ENCODE results near the gene CEP192. TPM values are rescaled to one million over a fixed set of nuclear protein-coding genes. Genes with fewer than 3 reads are reported as not detected.

The CEP192 gene
- total RNA-seq, 4 donors from 2014 or later, result 35.3 to 80.3 (median 66.6) TPM

- Histone ChIP-seq H3K27me3 (no peaks in the 10 kb centered on the region), H3K36me3 (no peaks in the 10 kb centered on the region), H3K4me1 (no peaks in the 10 kb centered on the region), H3K4me3 (no peak overlapping the region), H3K9me3 (no peaks in the 10 kb centered on the region), H3K27ac (no peak overlapping the region)
- intact Hi-C loops (cut with DNase I; ENCODE audit: low total_unique reads), result no loop called here
- TF ChIP-seq POLR2A (IDR thresholded peaks at IDR 0.05), result no peak
- no peak for DNase-seq
Measured at GRCh38 chr18:13099113-13099512, 108.0 kb downstream of the CEP192 start.

- Histone ChIP-seq H3K27ac (no peak overlapping the region), H3K4me1 (no peaks in the 10 kb centered on the region), H3K27me3 (no peaks in the 10 kb centered on the region), H3K4me3 (no peak overlapping the region), H3K36me3 (no peaks in the 10 kb centered on the region), H3K9me3 (no peaks in the 10 kb centered on the region)
- intact Hi-C loops (cut with DNase I; ENCODE audit: low total_unique reads), result no loop called here
- TF ChIP-seq CTCF (IDR thresholded peaks at IDR 0.05) (no peak), POLR2A (IDR thresholded peaks at IDR 0.05) (no peak)
- DNase-seq, result no peak
Measured at GRCh38 chr18:13100942-13101658, 109.9 kb downstream of the CEP192 start.

GRCh38 chr18:13101659-13102197, 110.6 kb downstream of the CEP192 start:
- no peaks in the 10 kb centered on the region for H3K36me3 ChIP-seq
- TF ChIP-seq CTCF (IDR thresholded peaks at IDR 0.05) (no peak), POLR2A (IDR thresholded peaks at IDR 0.05) (no peak)
- no peaks in the 10 kb centered on the region for H3K4me1 ChIP-seq
- DNase-seq, result no peak
- no peaks in the 10 kb centered on the region for H3K27me3 ChIP-seq
- H3K4me3 ChIP-seq, result no peak overlapping the region
- intact Hi-C loops (cut with DNase I; ENCODE audit: low total_unique reads), result no loop called here
- no peak overlapping the region for H3K27ac ChIP-seq
- H3K9me3 ChIP-seq, result no peaks in the 10 kb centered on the region

- H3K27me3 ChIP-seq, result no peaks in the 10 kb centered on the region
- no peak for TF ChIP-seq POLR2A (IDR thresholded peaks at IDR 0.05)
- no peak for TF ChIP-seq CTCF (IDR thresholded peaks at IDR 0.05)
- no peak overlapping the region for H3K27ac ChIP-seq
- DNase-seq, result no peak
- H3K4me1 ChIP-seq, result no peaks in the 10 kb centered on the region
- no peaks in the 10 kb centered on the region for H3K36me3 ChIP-seq
- H3K9me3 ChIP-seq, result no peaks in the 10 kb centered on the region
- no peak overlapping the region for H3K4me3 ChIP-seq
- intact Hi-C loops (cut with DNase I; ENCODE audit: low total_unique reads), result no loop called here
Measured at GRCh38 chr18:13103366-13103765, 112.2 kb downstream of the CEP192 start.

GRCh38 chr18:13105059-13105458, 113.9 kb downstream of the CEP192 start:
- DNase-seq, result no peak
- Histone ChIP-seq H3K27ac (no peak overlapping the region), H3K4me3 (no peak overlapping the region), H3K9me3 (no peaks in the 10 kb centered on the region), H3K36me3 (no peaks in the 10 kb centered on the region), H3K4me1 (no peaks in the 10 kb centered on the region), H3K27me3 (no peaks in the 10 kb centered on the region)
- TF ChIP-seq CTCF (IDR thresholded peaks at IDR 0.05) (no peak), POLR2A (IDR thresholded peaks at IDR 0.05) (no peak)
- intact Hi-C loops (cut with DNase I; ENCODE audit: low total_unique reads), result no loop called here

All from uterus (tissue), 4 donors.